Right lobe of liver (tissue), 6 donors: Measurements from ENCODE around the gene HAL. TPM values are rescaled to one million over a fixed set of nuclear protein-coding genes. Genes with fewer than 3 reads are reported as not detected.

Source experiments
- ATAC-seq, 4 donors: fragments of 200-7000 bp; cut with Tn5 transposase; one replicate each; pipeline ENCODE4 v1.9.1; 2020; ENCODE audit warnings: mild to moderate bottlenecking in 4 of 4, moderate library complexity in 4 of 4
- DNase-seq, 3 donors: peaks; one replicate each; pipeline ENCODE4 v3.0.0-alpha.2; 2020
- H3K27ac ChIP-seq, 3 donors: fragments of 200-600 bp; one replicate each; pipeline ENCODE4 v1.8.0; 2022
- H3K27me3 ChIP-seq, 2 donors: fragments of 200-600 bp; one replicate each; pipeline ENCODE4 v1.8.0; 2022
- H3K36me3 ChIP-seq, 4 donors: fragments of 200-600 bp; sonication (generic) in 1 of 4; one replicate each; pipeline versions ENCODE4 v1.5.1 to v1.8.0; 2017 to 2022; ENCODE audit warnings: control low read depth in 1 of 4
- H3K4me1 ChIP-seq, 4 donors: fragments of 200-600 bp; sonication (generic) in 1 of 4; one replicate each; pipeline versions ENCODE4 v1.5.1 to v1.8.0; 2017 to 2022; ENCODE audit warnings: control low read depth in 1 of 4
- H3K4me3 ChIP-seq, 3 donors: fragments of 200-600 bp; one replicate each; pipeline ENCODE4 v1.8.0; 2022
- H3K9me3 ChIP-seq, 4 donors: fragments of 200-600 bp; sonication (generic) in 1 of 4; one replicate each; pipeline versions ENCODE4 v1.5.1 to v1.8.0; 2017 to 2022; ENCODE audit warnings: control low read depth in 1 of 4
- CTCF ChIP-seq, 4 donors: fragments of 200-600 bp in 3 of 4; fragments of 450-650 bp in 1 of 4; IDR thresholded peaks; one replicate each; pipeline versions ENCODE4 v1.5.1 to v1.8.0; 2016 to 2022; ENCODE audit warnings: antibody characterized with exemption in 4 of 4, mild to moderate bottlenecking in 2 of 4
- POLR2A ChIP-seq: fragments of 450-650 bp; IDR thresholded peaks from one replicate; pipeline ENCODE4 v1.6.1; 2017; ENCODE audit warnings: antibody characterized with exemption, mild to moderate bottlenecking
- WGBS: methylation state at CpG from one replicate; pipeline ENCODE4 v1.1.6; 2018; ENCODE audit warnings: low coverage, low lambda C conversion rate; ENCODE audit not compliant: insufficient coverage; ENCODE audit errors: missing lambda C conversion rate; 5-methylcytosine and 5-hydroxymethylcytosine counted together
- intact Hi-C, 2 donors: fragments of 100-400 bp; cut with DNase I; formaldehyde crosslinking; loops; one replicate each; pipeline versions ENCODE4 v1.11.2 to v1.14.1; 2022
- total RNA-seq, 6 experiments: library from RNA; depleted of rRNA in 2 of 6; stranded (reverse); fragments of >200 nt in 2 of 6; fragmentation: NEBNext Ultra II Directional in 3 of 6; extraction: Animal tissue kit (Norgen Biotek cat#: 25700) in 3 of 6; gene quantifications; one replicate each; pipeline versions ENCODE4 v1.1.0 to v1.2.4, GENCODE V29; 2016 to 2023
- donor health status: DM: no; HTN: yes; CAD: no.
- donor health status: DM: no; HTN: no; CAD: no.
- donor health status: DM: no; HTN: no; CAD: no.
- donor health status: DM: no; HTN: yes; CAD: no.
- donor health status: DM: no; HTN: yes; CAD: no.

The HAL gene
- total RNA-seq, 6 experiments from 2014 or later, result 95.8 to 190 (median 174) TPM

GRCh38 chr12:96020314-96021003, 24.3 kb upstream of the HAL start:
- peak in 2 of 4 donors; percentile 13 to 60 for ATAC-seq

GRCh38 chr12:96015672-96016071, 19.5 kb upstream of the HAL start:
- TF ChIP-seq POLR2A, result no peak
- TF ChIP-seq CTCF (IDR thresholded peaks at IDR 0.05), result peak; percentile 30 to 50 (median 44)
- no peaks in the 10 kb centered on the region for H3K27me3 ChIP-seq
- H3K36me3 ChIP-seq, result peaks cover 0 to 53% (median 8%) of the 10 kb centered on the region in 4 donors
- intact Hi-C loops, result no loop called here
- DNase-seq, result peak in 1 of 3 donors; percentile 45
- WGBS, result 46% methylated on average over 2 of the region's 5 CpGs
- no peaks in the 10 kb centered on the region for H3K9me3 ChIP-seq
- H3K4me3 ChIP-seq, result no peak overlapping the region
- peak; percentile 78 to 90 (median 82) for ATAC-seq
- no peaks in the 10 kb centered on the region for H3K4me1 ChIP-seq
- H3K27ac ChIP-seq, result no peak overlapping the region

More at GRCh38 chr12:96020314-96021003, 24.3 kb upstream of the HAL start:
- Histone ChIP-seq H3K27ac (no peak overlapping the region), H3K9me3 (no peaks in the 10 kb centered on the region), H3K36me3 (peaks cover 0 to 37% (median 0%) of the 10 kb centered on the region in 4 donors), H3K4me1 (no peaks in the 10 kb centered on the region), H3K27me3 (no peaks in the 10 kb centered on the region), H3K4me3 (no peak overlapping the region)
- WGBS, result 72% methylated on average over 3 of the region's 3 CpGs
- TF ChIP-seq POLR2A (no peak), CTCF (IDR thresholded peaks at IDR 0.05) (no peak)
- intact Hi-C loops, result no loop called here
- no peak for DNase-seq

- intact Hi-C loops, result no loop called here
These were observed 18.9 kb upstream of the HAL start for GRCh38 chr12:96014943-96015599.

GRCh38 chr12:96007729-96008128, 11.6 kb upstream of the HAL start:
- Histone ChIP-seq H3K27me3 (no peaks in the 10 kb centered on the region), H3K9me3 (no peaks in the 10 kb centered on the region), H3K36me3 (peaks cover 0 to 94% (median 14%) of the 10 kb centered on the region in 4 donors), H3K4me3 (no peak overlapping the region), H3K27ac (no peak overlapping the region), H3K4me1 (no peaks in the 10 kb centered on the region)
- TF ChIP-seq POLR2A (no peak), CTCF (IDR thresholded peaks at IDR 0.05) (no peak)
- WGBS, result 58% methylated on average over 1 of the region's 1 CpG
- ATAC-seq (no peak), DNase-seq (no peak)
- intact Hi-C loops, result no loop called here

More at GRCh38 chr12:96014943-96015599, 18.9 kb upstream of the HAL start:
- 85% methylated on average over 3 of the region's 3 CpGs for WGBS
- no peak for DNase-seq
- Histone ChIP-seq H3K27ac (no peak overlapping the region), H3K27me3 (no peaks in the 10 kb centered on the region), H3K4me1 (no peaks in the 10 kb centered on the region), H3K36me3 (peaks cover 0 to 59% (median 8%) of the 10 kb centered on the region in 4 donors), H3K4me3 (no peak overlapping the region), H3K9me3 (no peaks in the 10 kb centered on the region)
- no peak for ATAC-seq
- TF ChIP-seq CTCF (IDR thresholded peaks at IDR 0.05) (no peak), POLR2A (no peak)
